ENCODE measurements around the gene IQSEC1. TPM values are rescaled to one million over a fixed set of nuclear protein-coding genes. Genes with fewer than 3 reads are reported as not detected.

IQSEC1 gene
- total RNA-seq, 2 donors from 2014 or later: 53.5 to 60.7 TPM

DNA sequence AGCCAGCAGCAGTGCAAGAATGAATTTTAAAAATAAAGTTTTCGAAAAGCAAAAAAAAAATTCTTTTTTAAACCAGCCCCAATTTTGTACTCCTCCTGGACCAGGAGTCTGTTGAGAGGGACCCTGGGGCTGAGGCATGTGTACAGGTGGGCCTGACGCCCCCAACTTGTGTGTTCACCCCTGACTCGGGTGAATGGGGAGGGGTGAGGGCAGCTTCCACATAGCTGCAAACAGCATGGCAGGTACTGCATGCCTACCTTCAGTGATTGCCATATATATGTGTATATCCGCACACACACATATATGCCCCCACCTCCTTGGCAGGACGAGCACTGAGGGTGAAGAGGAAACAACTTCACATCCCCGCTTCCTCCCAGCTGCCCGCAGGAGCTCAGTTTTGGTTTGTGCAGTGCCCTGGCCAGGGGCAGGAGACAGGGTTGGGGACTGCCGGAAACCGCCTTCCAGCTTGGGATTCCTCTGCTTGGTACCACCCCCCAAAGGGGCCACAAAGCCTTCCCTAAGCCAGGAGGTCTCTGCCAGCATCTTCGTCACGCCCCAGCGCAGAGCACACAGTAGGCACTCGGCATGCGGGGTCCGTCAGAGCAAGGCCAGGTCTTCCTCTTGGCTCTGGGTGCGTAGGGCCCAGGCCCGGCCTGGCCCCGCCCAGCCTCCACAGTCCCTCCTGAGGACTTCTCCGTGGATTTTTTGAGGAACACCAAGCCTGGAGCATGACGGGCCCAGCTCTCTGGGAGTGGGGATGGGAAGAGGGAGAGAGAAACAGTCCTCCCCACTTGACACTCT lies 170.0 kb downstream of the IQSEC1 start:
- DNase-seq (ENCODE audit: low spot score): no peak

GRCh38 chr3:12902181-12902999 lies 170.8 kb downstream of the IQSEC1 start:
- intact Hi-C loops (cut with DNase I): loop anchor here in 1 of 2 donors (10.0 kb wide), 1 partner anchor 72 kb away; no protein-coding TSS in a partner anchor
- DNase-seq (ENCODE audit: low spot score): no peak

More for the DNA sequence above, 170.0 kb downstream of the IQSEC1 start:
- intact Hi-C loops (cut with DNase I): loop anchor here in 1 of 2 donors (10.0 kb wide), 1 partner anchor 72 kb away; no protein-coding TSS in a partner anchor

DNA sequence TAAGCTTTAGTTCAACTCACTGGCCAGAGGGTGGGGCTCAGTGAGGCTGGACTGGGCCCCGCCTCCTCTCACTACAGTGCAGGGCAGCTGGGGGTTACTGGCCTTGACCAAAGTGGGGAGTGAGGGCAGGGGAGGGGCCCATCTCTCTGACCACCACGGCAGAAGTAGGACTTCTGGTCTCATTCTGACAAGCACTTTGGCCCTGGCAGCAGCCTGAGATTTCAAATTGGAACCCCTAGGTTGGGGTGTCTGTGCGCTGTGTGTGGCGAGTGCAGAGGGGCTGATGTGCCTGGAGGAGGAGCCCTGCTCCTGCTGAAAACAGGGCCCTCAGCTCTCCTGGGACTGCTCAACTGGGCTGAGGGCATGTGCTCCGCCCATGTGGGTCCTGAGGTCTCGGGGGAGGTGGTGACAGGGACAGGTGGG lies 171.6 kb downstream of the IQSEC1 start:
- no peak for DNase-seq (ENCODE audit: low spot score)
- intact Hi-C loops (cut with DNase I): loop anchor here in 1 of 2 donors (10.0 kb wide), 1 partner anchor 73 kb away; no protein-coding TSS in a partner anchor

GRCh38 chr3:12900885-12901411 lies 172.3 kb downstream of the IQSEC1 start:
- no peak for DNase-seq (ENCODE audit: low spot score)
- intact Hi-C loops (cut with DNase I): loop anchor here in 1 of 2 donors (10.0 kb wide), 1 partner anchor 74 kb away; no protein-coding TSS in a partner anchor

- intact Hi-C loops (cut with DNase I): loop anchor here in 1 of 2 donors (5.0 kb wide), 1 partner anchor 83 kb away; no protein-coding TSS in a partner anchor
- no peak for DNase-seq (ENCODE audit: low spot score)
Measured at GRCh38 chr3:12898965-12899755, 174.1 kb downstream of the IQSEC1 start.

DNA sequence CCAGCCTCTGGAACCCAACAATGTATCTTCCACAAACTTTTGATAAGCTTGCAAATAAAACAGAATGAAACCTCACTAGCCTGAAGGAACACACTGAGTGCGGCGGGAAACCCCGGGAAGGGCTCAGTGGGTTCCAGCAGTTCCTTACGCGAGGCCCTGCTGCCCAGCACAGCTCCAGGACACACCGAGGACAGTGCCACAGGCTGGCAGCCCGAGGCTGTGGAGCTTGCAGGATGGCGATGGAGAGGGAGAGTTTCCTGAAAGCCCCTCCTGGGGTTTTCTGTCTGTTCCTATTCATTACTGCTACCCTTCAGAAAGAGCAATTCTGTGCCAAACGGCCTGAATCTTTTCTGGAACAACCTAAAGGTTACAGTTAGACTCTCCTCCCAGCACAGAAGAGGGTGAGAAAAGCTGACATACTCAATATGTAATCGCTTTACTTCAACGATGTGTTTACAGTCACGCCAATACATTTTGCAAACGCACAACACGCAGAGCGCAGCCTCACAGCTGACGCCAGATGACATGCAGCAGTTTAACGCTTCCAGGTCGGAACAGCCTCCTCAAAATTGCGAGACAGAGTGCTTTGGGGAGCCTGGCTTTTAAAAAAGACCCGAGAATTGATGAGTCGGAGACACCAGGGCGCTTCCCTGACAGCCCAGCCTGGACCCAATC lies 174.8 kb downstream of the IQSEC1 start:
- intact Hi-C loops (cut with DNase I): loop anchor here in 1 of 2 donors (5.0 kb wide), 1 partner anchor 84 kb away; no protein-coding TSS in a partner anchor
- no peak for DNase-seq (ENCODE audit: low spot score)

GRCh38 chr3:12897381-12898289 lies 175.6 kb downstream of the IQSEC1 start:
- DNase-seq (ENCODE audit: low spot score): no peak
- intact Hi-C loops (cut with DNase I): loop anchor here in 1 of 2 donors (5.0 kb wide), 1 partner anchor 85 kb away; no protein-coding TSS in a partner anchor

GRCh38 chr3:12896063-12896985 lies 176.9 kb downstream of the IQSEC1 start:
- DNase-seq (ENCODE audit: low spot score): no peak
- intact Hi-C loops (cut with DNase I): loop anchor here in 1 of 2 donors (5.0 kb wide), 1 partner anchor 86 kb away; no protein-coding TSS in a partner anchor

- intact Hi-C loops (cut with DNase I): loop anchor here in 1 of 2 donors (5.0 kb wide), 1 partner anchor 87 kb away; no protein-coding TSS in a partner anchor
- DNase-seq (ENCODE audit: low spot score): no peak
Measured at GRCh38 chr3:12895391-12896062, 177.7 kb downstream of the IQSEC1 start.

DNA sequence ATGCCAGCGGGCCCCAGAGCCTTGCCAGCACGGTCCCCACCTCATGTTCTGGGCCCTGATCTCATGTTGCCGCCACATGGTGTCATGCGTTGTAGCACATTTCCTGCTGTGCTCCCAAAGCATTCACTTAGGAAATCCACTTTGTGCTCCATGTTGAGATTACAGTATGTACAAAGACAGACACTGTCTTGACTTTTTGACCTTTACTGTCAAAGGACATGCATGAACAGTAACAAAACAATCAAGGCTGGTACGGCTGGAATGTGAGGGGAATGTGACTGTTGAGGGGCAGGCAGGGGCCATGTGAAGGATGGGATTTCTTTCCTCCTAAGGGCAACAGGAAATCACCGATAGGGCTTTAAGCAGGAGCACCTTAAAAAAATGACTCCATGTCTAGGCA lies 178.6 kb downstream of the IQSEC1 start:
- intact Hi-C loops (cut with DNase I): loop anchor here in 1 of 2 donors (5.0 kb wide), 1 partner anchor 88 kb away; no protein-coding TSS in a partner anchor
- no peak for DNase-seq (ENCODE audit: low spot score)

GRCh38 chr3:12893852-12894251 lies 179.4 kb downstream of the IQSEC1 start:
- intact Hi-C loops (cut with DNase I): no loop called here
- DNase-seq (ENCODE audit: low spot score): no peak

DNA sequence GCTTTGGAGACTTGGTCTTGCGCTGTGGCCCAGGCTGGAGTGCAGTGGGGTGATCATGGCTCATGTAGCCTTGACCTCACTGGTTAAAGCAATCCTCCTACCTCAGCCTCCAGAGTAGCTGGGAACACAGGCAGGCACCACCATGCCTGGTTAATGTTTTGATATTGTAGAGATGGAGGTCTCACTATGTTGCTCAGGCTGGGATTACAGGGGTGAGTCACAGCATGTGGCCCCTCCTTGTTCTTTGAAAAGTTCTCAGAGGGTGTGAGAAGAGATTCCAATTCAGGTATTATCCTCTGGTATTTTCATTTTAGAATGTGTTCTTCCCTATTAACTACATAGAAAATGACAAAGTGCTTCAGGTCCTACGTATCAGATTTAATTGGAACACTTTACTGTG lies 180.0 kb downstream of the IQSEC1 start:
- DNase-seq (ENCODE audit: low spot score): no peak
- intact Hi-C loops (cut with DNase I): no loop called here

- intact Hi-C loops (cut with DNase I): no loop called here
- DNase-seq (ENCODE audit: low spot score): no peak
Measured at GRCh38 chr3:12892840-12893189, 180.4 kb downstream of the IQSEC1 start.

DNA sequence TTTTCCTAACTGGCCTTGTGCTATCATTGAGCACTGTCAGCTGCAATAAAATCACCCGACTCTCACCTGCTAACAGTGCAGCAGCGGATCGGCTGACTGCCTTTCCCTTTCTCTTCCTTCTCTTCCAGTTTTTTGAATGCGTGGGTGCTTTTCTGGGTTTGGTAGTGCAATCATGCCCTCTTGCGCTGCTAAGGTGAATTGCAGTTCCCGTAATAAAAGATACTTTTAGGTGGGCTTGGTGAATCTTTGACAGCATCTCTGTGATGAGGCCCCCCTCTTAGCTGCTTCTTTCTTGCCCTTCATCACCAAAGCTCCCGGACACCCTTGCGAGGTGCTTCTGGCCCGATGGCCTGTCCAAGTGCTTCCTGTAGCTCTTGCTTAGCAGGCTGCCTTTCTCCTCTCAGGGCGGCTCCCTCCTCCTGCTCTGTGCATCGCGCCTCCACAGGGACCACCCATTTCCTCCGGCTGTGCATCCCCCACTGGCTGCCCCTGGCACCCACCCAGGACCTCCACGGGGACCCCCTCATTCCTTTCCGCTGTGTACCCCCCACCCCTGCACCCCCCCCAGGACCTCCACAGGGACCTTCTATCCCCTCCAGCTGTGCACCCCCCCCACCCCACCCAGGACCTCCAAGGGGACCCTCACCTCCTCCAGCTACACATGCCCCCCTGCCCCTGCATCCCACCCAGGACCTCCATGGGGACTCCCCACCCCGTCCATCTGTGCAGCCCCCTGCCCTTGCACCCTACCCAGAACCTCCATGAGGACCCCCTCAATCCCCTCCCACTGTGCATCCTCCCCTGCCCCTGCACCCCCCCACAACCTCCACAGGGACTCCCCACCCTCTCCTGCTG lies 181.0 kb downstream of the IQSEC1 start:
- DNase-seq (ENCODE audit: low spot score): no peak
- intact Hi-C loops (cut with DNase I): loop anchor here in 1 of 2 donors (2.0 kb wide), 1 partner anchor 23 kb away; no protein-coding TSS in a partner anchor
